ENCODE results near the gene CEACAM5.
"Not testable (repeated sequence)": the region's sequence is repeated elsewhere in the genome, so short reads cannot be mapped to it uniquely, and the experiment has no call there.

Gene CEACAM5

DNA sequence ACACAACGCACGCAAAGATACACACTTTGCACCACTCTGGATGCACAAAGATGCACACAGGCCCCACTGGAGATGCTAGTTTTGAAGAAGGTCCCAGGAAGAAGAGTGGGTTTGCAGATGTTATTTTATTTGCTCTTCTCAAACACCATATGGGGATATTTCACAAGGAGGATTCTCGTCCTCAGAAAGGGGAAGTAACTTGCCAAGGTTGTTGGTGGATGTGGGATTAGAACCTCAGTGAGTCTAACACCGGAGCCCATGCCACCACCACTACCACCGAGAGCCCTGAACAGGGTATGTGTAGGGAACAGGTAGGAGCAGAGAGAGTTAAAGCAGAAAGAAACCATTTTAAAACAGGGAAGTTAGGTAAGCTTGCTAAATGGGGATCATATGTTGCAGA, 37.3 kb downstream of the CEACAM5 start:
- Histone ChIP-seq H3K9me2 (replicated peaks; ENCODE audit: insufficient read depth, low read length) (no peaks in the 10 kb centered on the region), H3K4me2 (ENCODE audit: low read depth, low read length, poor library complexity, severe bottlenecking) (no peak overlapping the region), H3K27ac (ENCODE audit: low read depth, low read length) (no peak overlapping the region), H4K20me1 (ENCODE audit: low read depth, low read length) (no peaks in the 10 kb centered on the region), H3K36me3 (ENCODE audit: low read length) (no peaks in the 10 kb centered on the region), H3K9ac (ENCODE audit: low read length) (no peak overlapping the region), H3K9me3 (ENCODE audit: insufficient read depth, low read length) (no peaks in the 10 kb centered on the region), H2AFZ (ENCODE audit: low read depth, low read length, severe bottlenecking) (no peak overlapping the region), H3K4me3 (ENCODE audit: insufficient read depth, low read length, poor library complexity, severe bottlenecking) (no peak overlapping the region), H3K27me3 (ENCODE audit: low read length) (no peaks in the 10 kb centered on the region), H3K79me2 (ENCODE audit: insufficient read depth, low read length) (no peaks in the 10 kb centered on the region), H3F3A (ENCODE audit: insufficient read depth) (no peaks in the 10 kb centered on the region)
- TF ChIP-seq, protein P1, sequence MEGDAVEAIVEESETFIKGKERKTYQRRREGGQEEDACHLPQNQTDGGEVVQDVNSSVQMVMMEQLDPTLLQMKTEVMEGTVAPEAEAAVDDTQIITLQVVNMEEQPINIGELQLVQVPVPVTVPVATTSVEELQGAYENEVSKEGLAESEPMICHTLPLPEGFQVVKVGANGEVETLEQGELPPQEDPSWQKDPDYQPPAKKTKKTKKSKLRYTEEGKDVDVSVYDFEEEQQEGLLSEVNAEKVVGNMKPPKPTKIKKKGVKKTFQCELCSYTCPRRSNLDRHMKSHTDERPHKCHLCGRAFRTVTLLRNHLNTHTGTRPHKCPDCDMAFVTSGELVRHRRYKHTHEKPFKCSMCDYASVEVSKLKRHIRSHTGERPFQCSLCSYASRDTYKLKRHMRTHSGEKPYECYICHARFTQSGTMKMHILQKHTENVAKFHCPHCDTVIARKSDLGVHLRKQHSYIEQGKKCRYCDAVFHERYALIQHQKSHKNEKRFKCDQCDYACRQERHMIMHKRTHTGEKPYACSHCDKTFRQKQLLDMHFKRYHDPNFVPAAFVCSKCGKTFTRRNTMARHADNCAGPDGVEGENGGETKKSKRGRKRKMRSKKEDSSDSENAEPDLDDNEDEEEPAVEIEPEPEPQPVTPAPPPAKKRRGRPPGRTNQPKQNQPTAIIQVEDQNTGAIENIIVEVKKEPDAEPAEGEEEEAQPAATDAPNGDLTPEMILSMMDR (IDR thresholded peaks at IDR 0.05; ENCODE audit: insufficient read depth, low read length, poor library complexity, severe bottlenecking), result no peak
- TF ChIP-seq EZH2phosphoT487 (conservative IDR thresholded peaks at IDR 0.05; ENCODE audit: low read length), result no peak

DNA sequence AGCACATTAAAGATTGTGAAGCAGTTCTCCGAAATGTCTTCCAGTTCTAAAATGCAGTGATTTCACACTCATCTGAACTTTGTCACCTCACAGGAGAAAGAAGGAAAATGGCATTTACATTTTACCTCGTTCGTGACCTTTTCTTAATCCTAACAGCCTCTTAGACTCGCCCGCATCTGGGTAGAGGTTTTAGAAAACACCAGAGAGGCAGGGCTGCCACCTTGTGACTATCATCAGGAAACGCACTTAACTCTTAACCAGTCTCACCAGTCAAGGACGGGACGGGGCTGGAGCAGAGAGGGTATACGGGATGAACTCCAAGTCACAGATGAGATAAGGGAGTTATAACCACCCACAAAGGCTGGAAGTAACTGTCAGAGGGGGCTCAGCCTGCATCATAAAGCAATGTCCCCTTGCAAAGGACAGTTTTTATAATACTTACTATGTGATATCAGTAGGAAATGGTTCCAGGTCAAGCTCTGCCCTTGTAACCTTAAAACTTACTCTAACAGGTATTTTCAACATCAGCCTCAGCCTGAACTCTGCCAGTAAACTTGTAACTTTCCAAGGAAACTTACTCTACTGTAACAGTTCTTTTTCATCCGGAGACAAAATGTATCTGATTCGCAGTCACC, 38.3 kb downstream of the CEACAM5 start:
- H3K4me2 ChIP-seq (ENCODE audit: low read depth, low read length, poor library complexity, severe bottlenecking), result no peak overlapping the region
- H3K9me3 ChIP-seq (ENCODE audit: insufficient read depth, low read length), result no peaks in the 10 kb centered on the region
- no peaks in the 10 kb centered on the region for H3K9me2 ChIP-seq (replicated peaks; ENCODE audit: insufficient read depth, low read length)
- H3K9ac ChIP-seq (ENCODE audit: low read length), result no peak overlapping the region
- no peaks in the 10 kb centered on the region for H4K20me1 ChIP-seq (ENCODE audit: low read depth, low read length)
- H3F3A ChIP-seq (ENCODE audit: insufficient read depth), result no peaks in the 10 kb centered on the region
- H3K27ac ChIP-seq (ENCODE audit: low read depth, low read length), result no peak overlapping the region
- H3K36me3 ChIP-seq (ENCODE audit: low read length), result no peaks in the 10 kb centered on the region
- no peaks in the 10 kb centered on the region for H3K79me2 ChIP-seq (ENCODE audit: insufficient read depth, low read length)
- no peak overlapping the region for H3K4me3 ChIP-seq (ENCODE audit: insufficient read depth, low read length, poor library complexity, severe bottlenecking)
- no peaks in the 10 kb centered on the region for H3K27me3 ChIP-seq (ENCODE audit: low read length)
- TF ChIP-seq EZH2phosphoT487 (conservative IDR thresholded peaks at IDR 0.05; ENCODE audit: low read length), result no peak
- TF ChIP-seq, protein P1 (IDR thresholded peaks at IDR 0.05; ENCODE audit: insufficient read depth, low read length, poor library complexity, severe bottlenecking), result peak; percentile 48
- H2AFZ ChIP-seq (ENCODE audit: low read depth, low read length, severe bottlenecking), result no peak overlapping the region

DNA sequence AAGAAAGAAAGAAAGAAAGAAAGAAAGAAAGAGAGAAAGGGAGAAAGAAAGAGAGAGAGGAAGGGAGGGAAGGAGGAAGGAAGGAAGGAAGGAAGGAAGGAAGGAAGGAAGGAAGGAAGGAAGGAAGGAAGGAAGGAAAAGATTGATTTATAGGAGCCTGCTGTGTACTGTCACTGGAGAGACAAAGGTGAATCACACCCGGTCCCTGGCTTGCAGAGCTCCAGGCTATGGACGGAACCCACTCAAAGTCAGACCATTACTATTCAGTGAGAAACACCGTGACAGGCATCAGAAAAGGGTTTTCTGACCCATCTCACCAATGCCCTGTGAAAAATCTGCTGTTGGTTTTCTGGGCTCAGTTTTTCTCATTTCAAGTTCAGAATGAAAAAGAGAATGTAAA, 39.6 kb downstream of the CEACAM5 start:
- Histone ChIP-seq H3K27me3 (ENCODE audit: low read length) (no peaks in the 10 kb centered on the region), H3K27ac (ENCODE audit: low read depth, low read length) (no peak overlapping the region), H4K20me1 (ENCODE audit: low read depth, low read length) (no peaks in the 10 kb centered on the region), H3K4me3 (ENCODE audit: insufficient read depth, low read length, poor library complexity, severe bottlenecking) (no peak overlapping the region), H2AFZ (ENCODE audit: low read depth, low read length, severe bottlenecking) (no peak overlapping the region), H3F3A (ENCODE audit: insufficient read depth) (no peaks in the 10 kb centered on the region), H3K9me2 (replicated peaks; ENCODE audit: insufficient read depth, low read length) (no peaks in the 10 kb centered on the region), H3K9ac (ENCODE audit: low read length) (no peak overlapping the region), H3K36me3 (ENCODE audit: low read length) (no peaks in the 10 kb centered on the region), H3K79me2 (ENCODE audit: insufficient read depth, low read length) (no peaks in the 10 kb centered on the region), H3K4me2 (ENCODE audit: low read depth, low read length, poor library complexity, severe bottlenecking) (no peak overlapping the region), H3K9me3 (ENCODE audit: insufficient read depth, low read length) (no peaks in the 10 kb centered on the region)
- no peak for TF ChIP-seq EZH2phosphoT487 (conservative IDR thresholded peaks at IDR 0.05; ENCODE audit: low read length)
- TF ChIP-seq, protein P1 (IDR thresholded peaks at IDR 0.05; ENCODE audit: insufficient read depth, low read length, poor library complexity, severe bottlenecking), result no peak

DNA sequence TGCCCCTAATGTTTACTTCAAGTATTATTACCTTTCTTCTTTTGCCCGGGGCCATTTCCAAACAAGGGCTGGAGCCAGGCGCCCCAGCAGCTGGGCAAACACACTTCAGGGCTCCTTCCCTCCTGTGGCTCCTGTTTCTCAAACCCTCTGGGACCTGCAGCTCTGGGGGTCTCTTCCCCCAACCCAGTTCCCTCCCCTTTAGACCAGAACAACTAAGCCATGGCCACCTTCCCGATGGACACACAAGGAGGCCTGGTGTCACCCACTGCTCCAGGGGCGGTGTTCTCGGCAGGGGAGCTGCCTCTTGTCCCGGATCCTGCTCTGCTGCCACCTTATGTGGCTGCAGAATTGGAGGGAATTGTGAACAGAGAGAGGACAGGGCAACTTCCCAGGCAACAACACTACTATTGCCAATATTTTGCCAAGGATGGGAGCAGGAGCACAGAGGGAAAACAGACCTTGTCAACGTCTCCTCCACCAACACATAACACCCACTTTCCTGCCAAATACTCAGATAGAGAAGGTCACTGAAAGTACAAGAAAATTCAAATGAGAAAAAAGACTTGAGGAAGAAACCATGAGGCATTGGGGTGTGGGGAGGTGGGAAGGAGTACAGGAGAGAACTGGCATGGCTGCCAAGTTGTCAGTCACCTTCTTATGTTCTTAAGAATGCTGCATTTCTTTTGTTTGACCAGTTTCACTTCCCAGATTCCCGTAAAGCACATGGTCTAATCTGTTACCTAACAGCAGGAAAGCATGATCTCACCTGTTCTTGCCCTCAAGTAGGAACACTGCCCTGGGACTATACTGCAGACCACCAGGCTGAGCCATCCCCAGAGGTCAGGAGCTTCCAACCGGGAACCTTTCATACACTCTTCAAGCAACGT, 42.1 kb downstream of the CEACAM5 start:
- H3K79me2 ChIP-seq (ENCODE audit: insufficient read depth, low read length); H2AFZ ChIP-seq (ENCODE audit: low read depth, low read length, severe bottlenecking); H3K4me3 ChIP-seq (ENCODE audit: insufficient read depth, low read length, poor library complexity, severe bottlenecking); H3K4me2 ChIP-seq (ENCODE audit: low read depth, low read length, poor library complexity, severe bottlenecking); H3K36me3 ChIP-seq (ENCODE audit: low read length); H3K9me3 ChIP-seq (ENCODE audit: insufficient read depth, low read length); H3K27me3 ChIP-seq (ENCODE audit: low read length); H3K9ac ChIP-seq (ENCODE audit: low read length); H4K20me1 ChIP-seq (ENCODE audit: low read depth, low read length); H3K27ac ChIP-seq (ENCODE audit: low read depth, low read length); H3F3A ChIP-seq (ENCODE audit: insufficient read depth); H3K9me2 ChIP-seq (replicated peaks; ENCODE audit: insufficient read depth, low read length): not testable (repeated sequence)
